GM21367 (cell line): ENCODE measurements around the gene TMSB15C.
A peak's percentile ranks its signal among the peaks of the same experiment; 100 is the strongest.
"Not testable (repeated sequence)": the region's sequence is repeated elsewhere in the genome, so short reads cannot be mapped to it uniquely, and the experiment has no call there.

Experiments used
- ATAC-seq: cut with Tn5 transposase; IDR thresholded peaks from one replicate; pipeline ENCODE4 v1.9.1; 2021; ENCODE audit not compliant: unreplicated experiment

TMSB15C gene

GRCh38 chrX:104075778-104076445, at the start of gene TMSB15C:
Gene TMSB15C (minus strand): TSS chrX:104076236.
- peak; percentile 99 for ATAC-seq

GRCh38 chrX:104122829-104123228, 46.8 kb upstream of the TMSB15C start:
- no peak for ATAC-seq

- no peak for ATAC-seq
Observed at GRCh38 chrX:104118765-104119164, 42.7 kb upstream of the TMSB15C start.

GRCh38 chrX:104117759-104118158, 41.7 kb upstream of the TMSB15C start:
- no peak for ATAC-seq

- peak; percentile 51 for ATAC-seq
Observed at GRCh38 chrX:104113222-104113965, 37.4 kb upstream of the TMSB15C start.

GRCh38 chrX:104112326-104112951, 36.4 kb upstream of the TMSB15C start, which contains the start of gene ZCCHC18:
Gene ZCCHC18 (plus strand): TSS chrX:104112523. CDS start chrX:104114112, 1,589 bp downstream.
- peak; percentile 67 for ATAC-seq

- ATAC-seq, result peak; percentile 37
Observed at GRCh38 chrX:104110491-104111240, 34.6 kb upstream of the TMSB15C start.

GRCh38 chrX:104108955-104109354, 32.9 kb upstream of the TMSB15C start:
- no peak for ATAC-seq

GRCh38 chrX:104105330-104106262, 29.6 kb upstream of the TMSB15C start:
- ATAC-seq, result no peak

GRCh38 chrX:104104676-104105075, 28.6 kb upstream of the TMSB15C start:
- no peak for ATAC-seq

GRCh38 chrX:104098919-104099318, 22.9 kb upstream of the TMSB15C start:
- ATAC-seq, result no peak

- peak; percentile 65 for ATAC-seq
Observed at GRCh38 chrX:104098151-104098808, 22.2 kb upstream of the TMSB15C start.

- no peak for ATAC-seq
Observed at GRCh38 chrX:104085919-104086318, 9.9 kb upstream of the TMSB15C start.

- no peak for ATAC-seq
Observed at GRCh38 chrX:104085477-104085876, 9.4 kb upstream of the TMSB15C start.

GRCh38 chrX:104084534-104085277, 8.7 kb upstream of the TMSB15C start:
- no peak for ATAC-seq

GRCh38 chrX:104084063-104084462, 8.0 kb upstream of the TMSB15C start:
- ATAC-seq, result no peak

GRCh38 chrX:104077854-104078253, 1.8 kb upstream of the TMSB15C start:
- not testable (repeated sequence) for ATAC-seq

- ATAC-seq, result not testable (repeated sequence)
Observed at GRCh38 chrX:104062636-104063035, 13.4 kb downstream of the TMSB15C start.

GRCh38 chrX:104054956-104055355, 21.1 kb downstream of the TMSB15C start:
- not testable (repeated sequence) for ATAC-seq
